ENCODE results near the gene TERT. TPM values are rescaled to one million over a fixed set of nuclear protein-coding genes. Genes with fewer than 3 reads are reported as not detected.

The TERT gene
- total RNA-seq, 4 donors from 2014 or later: not detected

DNA sequence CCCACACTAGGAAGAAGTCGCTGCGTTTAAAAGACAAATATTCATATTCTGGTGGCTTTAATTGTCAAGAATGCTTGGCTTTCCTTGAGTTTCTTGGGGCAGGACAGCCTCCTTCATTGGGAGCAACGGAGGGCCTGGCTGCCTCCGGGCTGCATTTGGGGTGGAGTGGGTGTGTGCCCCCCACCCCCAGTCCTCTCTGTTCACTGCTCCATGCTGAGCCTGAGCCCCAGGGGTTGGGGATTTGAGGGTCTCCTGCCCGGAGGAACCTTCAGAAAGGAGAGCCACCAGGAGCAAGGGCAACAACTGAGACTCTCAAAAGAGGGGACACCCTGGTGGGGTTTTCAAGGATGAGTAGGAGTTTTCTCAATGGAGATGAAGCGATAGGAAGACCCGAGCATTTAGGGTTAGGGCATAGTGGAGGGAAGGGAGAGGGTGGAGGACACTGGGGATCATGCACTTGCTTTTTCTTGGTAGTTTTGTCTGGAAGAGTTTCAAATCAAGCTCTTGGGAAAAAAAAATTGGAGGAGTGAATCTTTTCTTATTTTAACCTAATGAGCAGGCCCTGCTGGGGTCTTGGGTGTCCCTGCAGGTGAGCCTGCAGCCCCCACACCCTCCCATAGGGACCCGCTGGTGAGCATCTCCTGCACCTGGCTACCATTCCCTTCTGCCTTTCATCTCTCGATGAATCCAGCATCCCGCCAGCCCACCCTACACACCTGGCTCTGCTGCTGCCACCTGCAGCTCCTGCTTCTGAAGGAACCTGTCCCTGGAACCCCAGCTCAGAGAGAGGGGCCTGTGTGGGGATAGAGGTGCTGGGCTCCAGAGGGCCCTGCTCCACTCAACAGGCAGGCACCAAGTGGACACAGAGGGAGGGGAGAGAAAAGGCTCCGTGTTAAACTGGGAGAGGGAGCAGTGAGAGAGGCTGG is 89.3 kb downstream of the TERT start:
- TF ChIP-seq, protein P1, sequence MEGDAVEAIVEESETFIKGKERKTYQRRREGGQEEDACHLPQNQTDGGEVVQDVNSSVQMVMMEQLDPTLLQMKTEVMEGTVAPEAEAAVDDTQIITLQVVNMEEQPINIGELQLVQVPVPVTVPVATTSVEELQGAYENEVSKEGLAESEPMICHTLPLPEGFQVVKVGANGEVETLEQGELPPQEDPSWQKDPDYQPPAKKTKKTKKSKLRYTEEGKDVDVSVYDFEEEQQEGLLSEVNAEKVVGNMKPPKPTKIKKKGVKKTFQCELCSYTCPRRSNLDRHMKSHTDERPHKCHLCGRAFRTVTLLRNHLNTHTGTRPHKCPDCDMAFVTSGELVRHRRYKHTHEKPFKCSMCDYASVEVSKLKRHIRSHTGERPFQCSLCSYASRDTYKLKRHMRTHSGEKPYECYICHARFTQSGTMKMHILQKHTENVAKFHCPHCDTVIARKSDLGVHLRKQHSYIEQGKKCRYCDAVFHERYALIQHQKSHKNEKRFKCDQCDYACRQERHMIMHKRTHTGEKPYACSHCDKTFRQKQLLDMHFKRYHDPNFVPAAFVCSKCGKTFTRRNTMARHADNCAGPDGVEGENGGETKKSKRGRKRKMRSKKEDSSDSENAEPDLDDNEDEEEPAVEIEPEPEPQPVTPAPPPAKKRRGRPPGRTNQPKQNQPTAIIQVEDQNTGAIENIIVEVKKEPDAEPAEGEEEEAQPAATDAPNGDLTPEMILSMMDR (IDR thresholded peaks at IDR 0.05): no peak
- no peak for TF ChIP-seq POLR2A (IDR thresholded peaks at IDR 0.05)
- no peak for TF ChIP-seq EP300 (IDR thresholded peaks at IDR 0.05)
- TF ChIP-seq POLR2AphosphoS5 (IDR thresholded peaks at IDR 0.05): no peak
- Histone ChIP-seq H3K27me3 (peaks cover 80% of the 10 kb centered on the region), H3K4me1 (no peaks in the 10 kb centered on the region), H3K36me3 (no peaks in the 10 kb centered on the region), H3K27ac (no peak overlapping the region), H3K4me3 (no peak overlapping the region), H3K9me3 (no peaks in the 10 kb centered on the region)
- 66% methylated on average over 11 of the region's 11 CpGs for WGBS
- DNase-seq (ENCODE audit: low spot score in 2 of 2): no peak

DNA sequence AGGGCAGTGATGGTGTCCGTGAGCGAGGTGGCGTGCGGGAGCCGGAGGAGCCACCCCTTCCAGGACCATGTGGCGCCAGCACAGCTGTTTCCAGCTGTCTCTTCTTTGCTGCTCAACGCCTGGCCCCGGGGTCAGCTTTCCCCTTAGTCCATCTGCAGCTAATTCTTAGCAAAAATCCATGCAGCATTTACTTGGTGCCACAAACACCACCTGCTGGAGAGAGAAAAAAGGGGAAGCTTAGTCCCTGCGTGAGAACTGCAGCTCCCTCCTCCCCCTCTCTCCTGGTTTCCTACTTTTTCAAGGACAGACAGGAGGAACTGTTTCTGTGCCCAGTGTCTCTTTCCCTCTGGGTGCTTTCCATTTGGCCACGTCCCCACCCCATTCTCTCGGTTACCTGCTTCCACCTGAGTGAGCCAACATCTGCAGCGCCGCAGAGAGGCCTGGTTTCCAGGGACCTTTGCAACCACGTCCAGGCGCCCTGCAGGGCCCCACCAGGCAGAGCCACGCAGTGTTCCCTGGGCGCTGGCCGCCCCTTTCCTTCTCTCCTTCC is 90.1 kb downstream of the TERT start:
- Histone ChIP-seq H3K9me3 (no peaks in the 10 kb centered on the region), H3K27me3 (peaks cover 87% of the 10 kb centered on the region), H3K36me3 (no peaks in the 10 kb centered on the region), H3K4me1 (no peaks in the 10 kb centered on the region), H3K27ac (no peak overlapping the region), H3K4me3 (no peak overlapping the region)
- WGBS: 38% methylated on average over 12 of the region's 18 CpGs
- no peak for TF ChIP-seq EP300 (IDR thresholded peaks at IDR 0.05)
- TF ChIP-seq POLR2AphosphoS5 (IDR thresholded peaks at IDR 0.05): no peak
- TF ChIP-seq POLR2A (IDR thresholded peaks at IDR 0.05): no peak
- DNase-seq (ENCODE audit: low spot score in 2 of 2): no peak

DNA sequence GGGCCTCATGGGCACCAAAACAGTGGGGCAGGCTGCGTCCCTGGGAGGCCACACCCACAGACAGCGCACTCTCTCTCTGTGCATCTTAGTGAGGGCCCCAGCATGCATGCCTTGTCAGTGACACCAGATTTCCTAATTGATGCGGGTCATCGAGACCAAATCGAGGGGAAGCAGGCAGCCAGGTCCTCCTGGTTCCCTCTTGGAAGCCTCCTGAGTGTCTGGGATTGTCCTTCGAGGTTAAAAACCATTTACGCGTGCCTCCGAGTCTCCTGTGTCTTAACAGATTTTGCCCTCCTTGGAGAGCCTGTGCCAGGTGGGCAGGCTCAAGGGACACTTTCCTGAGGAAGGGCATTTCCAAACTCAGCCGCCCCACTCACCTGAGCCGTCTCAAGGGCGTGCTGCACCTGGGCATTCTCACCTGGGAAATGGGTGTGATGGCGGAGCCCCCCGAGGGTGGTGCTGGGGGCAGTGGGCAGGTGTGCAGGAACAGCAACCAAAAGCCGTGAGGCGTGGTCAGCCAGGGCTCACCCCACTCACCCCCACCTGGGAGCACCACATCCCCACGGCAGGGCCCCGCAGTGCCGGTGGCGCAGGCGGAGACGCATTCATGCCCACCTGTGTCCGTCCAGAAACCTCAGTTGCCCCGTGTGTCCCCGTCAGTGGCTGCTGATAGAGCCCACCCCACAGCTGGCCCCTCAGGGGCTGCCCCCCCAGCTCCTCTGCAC is 90.7 kb downstream of the TERT start:
- H3K9me3 ChIP-seq: no peaks in the 10 kb centered on the region
- no peak for TF ChIP-seq POLR2A (IDR thresholded peaks at IDR 0.05)
- TF ChIP-seq, protein P1 (IDR thresholded peaks at IDR 0.05): no peak
- TF ChIP-seq POLR2AphosphoS5 (IDR thresholded peaks at IDR 0.05): no peak
- TF ChIP-seq EP300 (IDR thresholded peaks at IDR 0.05): no peak
- 83% methylated on average over 10 of the region's 25 CpGs for WGBS
- peaks cover 94% of the 10 kb centered on the region for H3K27me3 ChIP-seq
- H3K4me3 ChIP-seq: no peak overlapping the region
- no peaks in the 10 kb centered on the region for H3K4me1 ChIP-seq
- no peak for DNase-seq (ENCODE audit: low spot score in 2 of 2)
- H3K27ac ChIP-seq: no peak overlapping the region
- no peaks in the 10 kb centered on the region for H3K36me3 ChIP-seq

DNA sequence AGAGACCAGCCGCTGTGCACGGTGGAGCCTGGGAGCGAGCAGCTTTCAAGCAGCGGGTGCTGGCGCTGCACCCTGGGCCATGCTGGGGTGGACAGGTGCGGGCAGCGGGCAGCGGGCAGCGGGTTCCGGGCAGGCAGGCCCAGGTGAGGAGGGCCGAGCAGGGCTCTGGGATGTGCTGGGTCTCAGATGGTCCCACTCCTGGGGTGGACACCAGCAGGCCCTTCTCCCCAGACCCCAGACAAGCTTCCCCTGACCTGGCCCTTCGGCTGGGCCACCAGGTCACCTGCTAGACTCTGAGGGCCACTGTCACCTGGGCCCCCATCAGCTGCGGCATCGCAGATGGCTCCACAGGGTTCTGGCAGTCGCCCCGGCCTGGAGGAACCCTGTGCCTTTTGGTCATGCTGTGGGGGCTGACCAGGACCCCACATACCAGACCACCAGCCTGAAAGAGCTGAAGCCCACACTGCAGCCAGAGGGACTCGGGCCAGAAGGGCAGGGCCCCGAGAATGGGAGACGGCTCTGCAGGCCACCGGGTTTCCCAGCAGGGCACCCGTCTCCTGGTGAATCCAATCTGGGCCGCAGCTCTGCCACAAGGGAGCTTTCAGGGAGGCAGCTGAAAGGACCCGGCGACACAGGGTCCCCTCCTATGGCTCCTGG is 91.4 kb downstream of the TERT start:
- no peaks in the 10 kb centered on the region for H3K9me3 ChIP-seq
- no peak for DNase-seq (ENCODE audit: low spot score in 2 of 2)
- H3K36me3 ChIP-seq: no peaks in the 10 kb centered on the region
- no peak overlapping the region for H3K27ac ChIP-seq
- H3K4me1 ChIP-seq: no peaks in the 10 kb centered on the region
- no peak overlapping the region for H3K4me3 ChIP-seq
- no CpG with 5 or more reads among the region's 24 CpGs for WGBS
- TF ChIP-seq POLR2AphosphoS5 (IDR thresholded peaks at IDR 0.05): no peak
- TF ChIP-seq, protein P1 (IDR thresholded peaks at IDR 0.05): no peak
- TF ChIP-seq POLR2A (IDR thresholded peaks at IDR 0.05): no peak
- TF ChIP-seq EP300 (IDR thresholded peaks at IDR 0.05): no peak
- peaks cover 99% of the 10 kb centered on the region for H3K27me3 ChIP-seq

Other genes with a start within 250 kb of the TERT start
- gene SLC12A7, start 183.0 kb downstream of the TERT start, total RNA-seq: 10 to 100 TPM in 3 of 4 donors, 1 to 10 TPM in 1; 8.6 to 29.0 (median 21.5) TPM
- gene SLC6A19, start 93.5 kb downstream of the TERT start, total RNA-seq: under 1 TPM in 1 of 4 donors, not detected in 3; 0.23 TPM
- gene SLC6A18, start 69.7 kb downstream of the TERT start, total RNA-seq: not detected
- gene CLPTM1L, start 50.0 kb upstream of the TERT start, total RNA-seq: 100 to 1,000 TPM in 1 of 4 donors, 10 to 100 TPM in 3; 62.6 to 132 (median 93.5) TPM
- under 1 TPM in 1 of 4 donors, not detected in 3; 0.16 TPM for gene SLC6A3, start 150.4 kb upstream of the TERT start, total RNA-seq
- gene LPCAT1, start 228.9 kb upstream of the TERT start, total RNA-seq: 10 to 100 TPM; 11.3 to 21.0 (median 13.8) TPM